ENCODE measurements around the gene TMEM178B. TPM values are rescaled to one million over a fixed set of nuclear protein-coding genes. Genes with fewer than 3 reads are reported as not detected.

The TMEM178B gene
- total RNA-seq, 1 experiment from 2014 or later: not detected

DNA sequence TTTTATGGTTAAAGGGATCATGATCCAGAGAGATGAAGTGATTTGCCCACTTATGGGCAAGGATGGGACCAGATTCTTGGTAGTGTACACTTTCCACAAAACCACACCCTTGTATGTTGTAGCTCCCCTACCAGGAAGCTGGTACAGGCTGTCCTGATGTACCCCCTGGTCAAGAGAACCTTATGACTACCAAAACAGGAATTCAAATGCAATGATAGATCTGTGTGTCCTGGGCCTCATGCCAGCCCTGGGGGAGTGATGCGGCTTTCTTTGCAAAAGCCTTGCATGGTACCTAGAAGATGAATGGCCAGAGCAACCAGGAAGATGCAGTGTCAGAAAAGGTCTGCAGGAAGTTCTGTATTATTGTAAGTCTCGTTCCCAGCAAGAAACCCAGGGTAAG, 382.4 kb downstream of the TMEM178B start:
- Histone ChIP-seq H3K27me3 (ENCODE audit: insufficient read depth, low read depth) (peaks cover 76% of the 10 kb centered on the region), H3K4me1 (replicated peaks; ENCODE audit: insufficient read depth) (no peaks in the 10 kb centered on the region), H3K4me2 (no peak overlapping the region), H3F3A (ENCODE audit: insufficient read depth, low read depth) (no peaks in the 10 kb centered on the region), H4K20me1 (ENCODE audit: insufficient read depth) (no peaks in the 10 kb centered on the region), H3K79me2 (ENCODE audit: low read depth) (no peaks in the 10 kb centered on the region), H3K9me2 (ENCODE audit: insufficient read depth) (no peaks in the 10 kb centered on the region), H3K4me3 (no peak overlapping the region), H3K27ac (no peak overlapping the region), H3K9me3 (ENCODE audit: insufficient read depth, low read depth) (no peaks in the 10 kb centered on the region), H3K36me3 (ENCODE audit: low read depth) (no peaks in the 10 kb centered on the region), H2AFZ (no peak overlapping the region)
- TF ChIP-seq CTCF (conservative IDR thresholded peaks at IDR 0.05): no peak
- no peak for TF ChIP-seq EZH2 (IDR thresholded peaks at IDR 0.05; ENCODE audit: low read depth)
- DNase-seq: no peak
- CTCF ChIA-PET: no interaction called here
- POLR2A ChIA-PET (ENCODE audit: unreplicated experiment): no interaction called here
- intact Hi-C loops (cut with micrococcal nuclease; ENCODE audit: unreplicated experiment): no loop called here
- BruUV-seq (replicated peaks): no TSS peak

DNA sequence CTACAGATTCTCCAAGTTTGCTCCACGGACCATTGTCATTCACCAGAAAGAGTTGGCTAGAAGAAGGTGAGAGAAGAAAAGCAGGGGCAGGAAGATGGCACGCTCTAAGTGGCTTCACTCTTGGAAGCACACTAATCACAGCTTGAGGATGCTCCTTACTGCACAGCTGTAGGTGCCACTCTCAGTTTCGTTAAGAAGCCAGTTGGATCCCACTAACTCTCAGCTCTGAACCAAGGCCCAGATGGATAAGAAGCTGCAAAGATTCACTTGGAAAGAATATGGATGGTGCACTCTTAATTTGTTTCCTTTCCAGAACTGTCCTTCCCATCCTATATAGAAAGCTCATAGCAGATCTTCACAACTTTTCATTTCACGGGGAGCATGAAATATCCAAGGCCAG, 382.8 kb downstream of the TMEM178B start:
- no peak overlapping the region for H2AFZ ChIP-seq
- H3K79me2 ChIP-seq (ENCODE audit: low read depth): no peaks in the 10 kb centered on the region
- no peaks in the 10 kb centered on the region for H3K4me1 ChIP-seq (replicated peaks; ENCODE audit: insufficient read depth)
- no peaks in the 10 kb centered on the region for H3K36me3 ChIP-seq (ENCODE audit: low read depth)
- H3F3A ChIP-seq (ENCODE audit: insufficient read depth, low read depth): no peaks in the 10 kb centered on the region
- H3K27me3 ChIP-seq (ENCODE audit: insufficient read depth, low read depth): peaks cover 76% of the 10 kb centered on the region
- no peaks in the 10 kb centered on the region for H3K9me2 ChIP-seq (ENCODE audit: insufficient read depth)
- intact Hi-C loops (cut with micrococcal nuclease; ENCODE audit: unreplicated experiment): no loop called here
- no peak overlapping the region for H3K27ac ChIP-seq
- no peak overlapping the region for H3K4me2 ChIP-seq
- H3K9me3 ChIP-seq (ENCODE audit: insufficient read depth, low read depth): no peaks in the 10 kb centered on the region
- POLR2A ChIA-PET (ENCODE audit: unreplicated experiment): no interaction called here
- DNase-seq: no peak
- BruUV-seq (replicated peaks): no TSS peak
- CTCF ChIA-PET: no interaction called here
- H4K20me1 ChIP-seq (ENCODE audit: insufficient read depth): no peaks in the 10 kb centered on the region
- H3K4me3 ChIP-seq: no peak overlapping the region
- TF ChIP-seq EZH2 (IDR thresholded peaks at IDR 0.05; ENCODE audit: low read depth): no peak
- TF ChIP-seq CTCF (conservative IDR thresholded peaks at IDR 0.05): no peak

- Histone ChIP-seq H3F3A (ENCODE audit: insufficient read depth, low read depth) (no peaks in the 10 kb centered on the region), H3K4me1 (replicated peaks; ENCODE audit: insufficient read depth) (no peaks in the 10 kb centered on the region), H3K27ac (no peak overlapping the region), H3K27me3 (ENCODE audit: insufficient read depth, low read depth) (peaks cover 87% of the 10 kb centered on the region), H3K36me3 (ENCODE audit: low read depth) (no peaks in the 10 kb centered on the region), H4K20me1 (ENCODE audit: insufficient read depth) (no peaks in the 10 kb centered on the region), H3K4me2 (no peak overlapping the region), H3K9me2 (ENCODE audit: insufficient read depth) (no peaks in the 10 kb centered on the region), H3K4me3 (no peak overlapping the region), H3K9me3 (ENCODE audit: insufficient read depth, low read depth) (no peaks in the 10 kb centered on the region), H2AFZ (no peak overlapping the region), H3K79me2 (ENCODE audit: low read depth) (no peaks in the 10 kb centered on the region)
- BruUV-seq (replicated peaks): no TSS peak
- no peak for DNase-seq
- intact Hi-C loops (cut with micrococcal nuclease; ENCODE audit: unreplicated experiment): no loop called here
- POLR2A ChIA-PET (ENCODE audit: unreplicated experiment): no interaction called here
- TF ChIP-seq CTCF (conservative IDR thresholded peaks at IDR 0.05): no peak
- no peak for TF ChIP-seq EZH2 (IDR thresholded peaks at IDR 0.05; ENCODE audit: low read depth)
- CTCF ChIA-PET: no interaction called here
Measured at GRCh38 chr7:141460781-141461715, 387.2 kb downstream of the TMEM178B start.

Measured in PC-9 (cell line).